Common myeloid progenitor, CD34-positive (primary cell): ENCODE measurements around the gene APOD. TPM values are rescaled to one million over a fixed set of nuclear protein-coding genes. Genes with fewer than 3 reads are reported as not detected.
"Not testable (repeated sequence)": the region's sequence is repeated elsewhere in the genome, so short reads cannot be mapped to it uniquely, and the experiment has no call there.

Source experiments
- CTCF ChIA-PET: fragments of 350-600 bp; sonication (Branson Sonifier 250); formaldehyde crosslinking; loops from one replicate; lab custom pipeline; 2021; ENCODE audit warnings: antibody characterized with exemption; lab: Charles Lee
- POLR2A ChIA-PET: fragments of 350-600 bp; sonication (Branson Sonifier 250); formaldehyde crosslinking; loops from one replicate; lab custom pipeline; 2021; ENCODE audit warnings: antibody characterized with exemption; lab: Charles Lee
- DNase-seq, 3 donors: peaks; one replicate each; pipeline versions ENCODE4 v3.0.0 to v3.0.0-alpha.2; 2013
- H3K27ac ChIP-seq, 2 experiments: 1 replicate in 1 of 2; 2 replicates in 1 of 2; pipeline ENCODE4 v1.7.0; 2013; ENCODE audit warnings: inconsistent platforms in 2 of 2, low read length in 2 of 2, mild to moderate bottlenecking in 2 of 2, low read depth in 1 of 2, moderate library complexity in 1 of 2; ENCODE audit not compliant: severe bottlenecking in 2 of 2, insufficient read depth in 1 of 2, poor library complexity in 1 of 2
- H3K27me3 ChIP-seq, 5 experiments: replicated peaks in 2 of 5; 1 replicate in 3 of 5; 2 replicates in 2 of 5; pipeline versions ENCODE4 v1.6.1 to v1.7.0; 2013; ENCODE audit warnings: low read length in 4 of 5, mild to moderate bottlenecking in 2 of 5, moderate library complexity in 2 of 5, inconsistent platforms in 1 of 5; ENCODE audit not compliant: insufficient read depth in 5 of 5, control insufficient read depth in 4 of 5
- H3K36me3 ChIP-seq, 4 experiments: 1 replicate in 2 of 4; 2 replicates in 2 of 4; pipeline versions ENCODE4 v1.6.1 to v1.7.0; 2013; ENCODE audit warnings: low read length in 3 of 4, control low read depth in 1 of 4, mild to moderate bottlenecking in 1 of 4; ENCODE audit not compliant: control insufficient read depth in 4 of 4, insufficient read depth in 4 of 4
- H3K4me1 ChIP-seq, 4 experiments: 1 replicate in 3 of 4; 2 replicates in 1 of 4; pipeline versions ENCODE4 v1.6.1 to v1.7.1; 2013; ENCODE audit warnings: low read length in 3 of 4, mild to moderate bottlenecking in 3 of 4, control low read depth in 1 of 4, inconsistent platforms in 1 of 4, moderate library complexity in 1 of 4; ENCODE audit not compliant: control insufficient read depth in 4 of 4, insufficient read depth in 4 of 4; ENCODE audit errors: control extremely low read depth in 1 of 4
- H3K4me3 ChIP-seq, 7 experiments: 1 replicate in 4 of 7; 2 replicates in 3 of 7; pipeline versions ENCODE4 v1.5.1 to v1.7.0; 2013; ENCODE audit warnings: mild to moderate bottlenecking in 7 of 7, low read length in 6 of 7, moderate library complexity in 6 of 7, inconsistent platforms in 2 of 7, low read depth in 2 of 7, control low read depth in 1 of 7; ENCODE audit not compliant: insufficient read depth in 4 of 7, control insufficient read depth in 1 of 7; ENCODE audit errors: extremely low read depth in 1 of 7
- H3K9me3 ChIP-seq, 5 experiments: 1 replicate in 4 of 5; 2 replicates in 1 of 5; pipeline versions ENCODE4 v1.6.1 to v1.7.1; 2013; ENCODE audit warnings: low read length in 4 of 5, mild to moderate bottlenecking in 2 of 5, inconsistent platforms in 1 of 5, low read depth in 1 of 5, moderate library complexity in 1 of 5; ENCODE audit not compliant: control insufficient read depth in 4 of 5, insufficient read depth in 2 of 5; ENCODE audit errors: control extremely low read depth in 1 of 5
- WGBS: methylation state at CpG from one replicate; pipeline ENCODE4 v1.1.5; 2013; ENCODE audit not compliant: insufficient coverage; 5-methylcytosine and 5-hydroxymethylcytosine counted together
- polyA plus RNA-seq: library from polyadenylated mRNA; unstranded; fragments of 120-200 nt; gene quantifications from one replicate; pipeline ENCODE4 v1.2.1, GENCODE V29; 2013

Gene APOD
- polyA plus RNA-seq: not detected

DNA sequence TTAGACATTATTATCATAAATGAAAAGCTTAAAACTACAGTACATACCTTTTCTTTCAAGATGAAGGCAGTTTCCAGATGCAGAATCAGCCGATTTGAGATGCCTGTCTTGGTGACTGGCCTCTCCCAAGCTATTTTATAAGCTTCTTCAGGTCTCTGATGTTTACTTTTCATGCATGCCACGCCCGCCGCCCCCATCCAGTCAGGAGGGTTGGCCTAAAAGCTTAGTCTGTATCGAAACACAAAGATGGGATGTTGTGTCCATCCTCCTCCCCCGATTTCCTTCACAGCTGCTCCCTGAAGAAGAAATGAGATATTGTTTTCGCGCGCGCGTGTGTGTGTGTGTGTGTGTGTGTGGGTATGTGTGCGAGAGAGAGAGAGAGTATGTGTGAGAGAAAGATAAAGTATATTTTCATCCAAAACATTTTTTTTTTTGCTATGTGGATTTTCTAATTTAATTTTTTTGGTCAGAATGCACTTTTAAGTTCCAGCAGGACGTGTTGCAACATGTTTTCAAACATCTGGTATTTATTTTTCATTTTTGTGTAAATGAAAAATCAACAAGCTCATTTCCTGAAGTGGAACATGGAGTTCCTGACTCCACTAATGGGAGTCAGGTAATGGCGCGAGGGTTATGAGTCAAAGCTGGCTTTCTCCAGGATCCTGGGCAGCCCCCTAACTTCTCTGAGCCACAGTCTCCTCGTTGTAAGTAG lies at the start of gene APOD:
TSS of gene APOD (minus strand) at position 110 of the 712 bp plus-strand sequence. CDS start 4,479 bp downstream, outside the sequence.
- peaks cover 0 to 2% (median 0%) of the 10 kb centered on the region in 4 experiments for H3K4me1 ChIP-seq
- H3K27ac ChIP-seq: no peak within 1 kb of the TSS
- 96% methylated on average over 8 of the region's 16 CpGs for WGBS
- no peak within 1 kb of the TSS for H3K4me3 ChIP-seq
- POLR2A ChIA-PET: no interaction called here
- DNase-seq: no peak
- no peaks in the 10 kb centered on the region for H3K27me3 ChIP-seq
- H3K9me3 ChIP-seq: peaks cover 0 to 5% (median 4%) of the 10 kb centered on the region in 5 experiments
- H3K36me3 ChIP-seq: no peaks in the 10 kb centered on the region
- CTCF ChIA-PET: no interaction called here

DNA sequence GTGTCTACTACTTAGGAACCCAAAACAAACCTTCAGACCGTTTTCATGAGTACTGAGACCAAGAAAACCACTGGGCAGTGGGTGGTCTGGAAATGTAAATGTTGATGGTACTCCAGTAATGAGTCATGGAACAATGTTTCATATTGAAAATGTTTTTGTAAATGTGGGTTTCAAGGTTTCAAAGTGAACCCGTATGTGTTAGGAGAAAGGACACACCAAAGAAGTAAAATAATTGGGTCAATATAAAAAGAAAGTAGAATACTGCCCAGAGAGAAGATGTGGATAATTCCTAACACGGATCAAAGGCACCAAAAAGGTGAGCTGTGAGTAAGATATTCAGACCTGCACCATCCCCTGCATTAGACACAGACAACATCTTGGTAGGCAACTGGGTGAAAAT lies 49.6 kb upstream of the APOD start:
- no CpG with 5 or more reads among the region's 3 CpGs for WGBS
- CTCF ChIA-PET, POLR2A ChIA-PET: not testable (repeated sequence)

DNA sequence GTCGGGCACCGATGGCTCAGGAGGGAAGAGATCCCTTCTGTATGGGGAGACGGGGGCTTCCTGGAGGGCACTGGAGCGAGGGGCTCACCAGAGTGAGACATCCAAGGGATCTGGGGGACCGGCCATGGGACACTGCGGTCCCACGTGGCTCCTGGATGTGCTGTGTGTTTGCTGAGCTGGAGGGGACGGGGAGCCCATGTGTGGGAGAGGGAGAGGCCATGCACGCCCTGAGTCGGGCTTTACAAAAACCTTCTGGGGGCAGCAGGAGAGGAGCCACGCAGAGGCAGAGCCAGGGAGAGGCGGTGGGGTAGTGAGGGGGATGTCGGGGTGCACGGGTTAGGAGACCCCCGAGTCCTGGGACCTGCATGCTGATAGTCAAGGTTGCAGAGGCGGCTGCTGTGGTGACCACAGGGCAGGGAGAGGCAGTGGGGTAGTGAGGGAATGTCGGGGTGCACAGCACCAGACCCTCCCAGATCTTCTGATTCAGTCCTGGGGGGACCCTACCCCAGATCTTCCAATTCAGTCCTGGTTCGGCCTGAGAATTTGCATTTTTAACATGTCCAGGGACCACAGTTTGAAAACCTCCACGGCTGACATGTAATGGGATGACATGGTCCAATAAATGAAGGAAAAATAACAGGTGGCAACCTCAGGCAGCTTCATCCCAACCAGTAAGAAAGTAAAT lies 48.9 kb upstream of the APOD start:
- 89% methylated on average over 8 of the region's 19 CpGs for WGBS
- DNase-seq: not testable (repeated sequence)

More for the DNA sequence above, 49.6 kb upstream of the APOD start:
- not testable (repeated sequence) for H3K27ac ChIP-seq, H3K27me3 ChIP-seq, DNase-seq, H3K9me3 ChIP-seq, H3K4me1 ChIP-seq, H3K4me3 ChIP-seq, H3K36me3 ChIP-seq

GRCh38 chr3:195632046-195632445 lies 48.3 kb upstream of the APOD start:
- H3K9me3 ChIP-seq, H3K4me3 ChIP-seq, H3K36me3 ChIP-seq, DNase-seq, H3K27ac ChIP-seq, POLR2A ChIA-PET, H3K27me3 ChIP-seq, CTCF ChIA-PET, H3K4me1 ChIP-seq: not testable (repeated sequence)
- 93% methylated on average over 8 of the region's 20 CpGs for WGBS

More for the DNA sequence above, 48.9 kb upstream of the APOD start:
- POLR2A ChIA-PET, H3K36me3 ChIP-seq, H3K27ac ChIP-seq, H3K4me1 ChIP-seq, CTCF ChIA-PET, H3K4me3 ChIP-seq, H3K27me3 ChIP-seq, H3K9me3 ChIP-seq: not testable (repeated sequence)

DNA sequence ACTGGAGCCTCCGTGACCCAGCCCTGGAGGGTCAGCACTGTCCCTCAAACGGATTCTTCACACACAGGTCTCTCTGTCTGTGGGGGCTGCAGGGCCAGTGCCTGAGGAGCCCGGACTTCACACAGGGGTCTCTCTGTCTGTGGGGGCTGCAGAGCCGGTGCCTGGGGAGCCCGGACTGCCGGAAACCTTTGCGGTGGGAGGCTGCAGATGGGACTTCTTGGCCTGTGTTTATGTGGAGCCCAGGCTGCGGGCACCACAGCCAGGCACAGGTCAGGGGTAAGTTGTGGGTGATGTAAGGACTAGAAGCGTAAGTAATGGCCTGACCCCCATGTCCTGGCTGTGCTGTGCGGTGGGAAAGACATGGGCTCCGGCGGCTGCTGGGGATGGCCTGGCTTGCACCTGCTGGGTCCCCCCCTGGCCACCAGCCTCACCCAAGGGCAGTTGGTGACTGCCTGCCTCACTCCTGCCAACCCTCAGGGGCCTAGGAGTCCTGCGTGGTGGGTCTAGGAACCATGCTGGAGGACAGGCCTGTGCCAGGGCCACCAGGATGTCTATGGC lies 47.3 kb upstream of the APOD start:
- H3K27ac ChIP-seq, POLR2A ChIA-PET, H3K4me1 ChIP-seq, CTCF ChIA-PET, H3K4me3 ChIP-seq, H3K27me3 ChIP-seq, H3K36me3 ChIP-seq, DNase-seq, H3K9me3 ChIP-seq: not testable (repeated sequence)
- WGBS: 100% methylated on average over 2 of the region's 13 CpGs

GRCh38 chr3:195630086-195630917 lies 46.6 kb upstream of the APOD start:
- no CpG with 5 or more reads among the region's 32 CpGs for WGBS
- H3K4me1 ChIP-seq, H3K27me3 ChIP-seq, CTCF ChIA-PET, H3K9me3 ChIP-seq, H3K4me3 ChIP-seq, H3K27ac ChIP-seq, POLR2A ChIA-PET, H3K36me3 ChIP-seq, DNase-seq: not testable (repeated sequence)
